Cardiac fibroblast (primary cell): ENCODE results near the gene CPM.
"Not testable (repeated sequence)": the region's sequence is repeated elsewhere in the genome, so short reads cannot be mapped to it uniquely, and the experiment has no call there.

Experiments
- DNase-seq, 2 donors: peaks; one replicate each; pipeline versions ENCODE4 v3.0.0 to v3.0.0-alpha.2; 2010; ENCODE audit warnings: low read depth in 2 of 2
- H3K4me3 ChIP-seq, 2 donors: replicated peaks in 1 of 2; 1 replicate in 1 of 2; 2 replicates in 1 of 2; pipeline ENCODE4 v1.5.1; 2011; ENCODE audit warnings: low read depth in 2 of 2, low read length in 2 of 2, mild to moderate bottlenecking in 2 of 2, moderate library complexity in 1 of 2
- CTCF ChIP-seq: IDR thresholded peaks from one replicate; pipeline ENCODE4 v1.5.1; 2011; ENCODE audit warnings: low read depth, mild to moderate bottlenecking, low read length, inconsistent platforms

CPM gene

GRCh38 chr12:68804657-68805591 lies 128.0 kb downstream of the CPM start:
- no peak for TF ChIP-seq CTCF
- H3K4me3 ChIP-seq, result no peak overlapping the region
- DNase-seq, result no peak

DNA sequence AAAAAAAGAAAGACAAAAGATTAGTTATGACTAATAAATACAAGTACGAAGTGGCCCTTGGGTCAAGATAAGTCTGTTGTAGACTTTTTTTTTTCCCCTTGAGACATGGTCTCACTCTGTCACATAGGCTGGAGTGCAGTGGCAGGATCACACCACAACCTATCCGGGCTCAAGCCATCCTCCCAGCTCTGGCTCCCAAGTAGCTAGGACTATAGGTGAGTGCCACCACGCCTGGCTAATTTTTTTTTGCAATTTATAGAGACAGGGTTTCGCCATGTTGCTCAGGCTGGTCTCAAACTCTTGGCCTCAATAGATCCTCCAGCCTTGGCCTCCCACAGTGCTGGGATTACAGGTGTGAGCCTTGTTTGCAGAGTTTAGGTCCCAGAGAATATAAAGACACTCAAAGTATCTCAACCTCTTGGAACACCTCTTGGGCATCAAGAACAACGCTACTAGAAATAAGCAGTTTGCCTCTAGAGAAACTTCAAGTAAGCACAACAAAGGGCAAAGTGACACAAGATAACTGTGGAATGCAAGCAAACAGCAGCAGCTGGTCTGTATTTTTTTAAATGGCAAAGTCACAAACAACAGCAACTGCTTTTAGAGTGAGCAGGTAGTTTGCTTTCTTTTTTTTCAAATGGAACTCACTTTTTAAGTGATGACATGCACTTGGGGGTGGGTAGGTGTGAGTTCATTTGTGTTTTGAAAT lies 128.9 kb downstream of the CPM start:
- H3K4me3 ChIP-seq, result no peak overlapping the region
- TF ChIP-seq CTCF, result no peak
- DNase-seq, result no peak

- DNase-seq, H3K4me3 ChIP-seq: not testable (repeated sequence)
Observed at GRCh38 chr12:68802911-68803651, 129.9 kb downstream of the CPM start.

DNA sequence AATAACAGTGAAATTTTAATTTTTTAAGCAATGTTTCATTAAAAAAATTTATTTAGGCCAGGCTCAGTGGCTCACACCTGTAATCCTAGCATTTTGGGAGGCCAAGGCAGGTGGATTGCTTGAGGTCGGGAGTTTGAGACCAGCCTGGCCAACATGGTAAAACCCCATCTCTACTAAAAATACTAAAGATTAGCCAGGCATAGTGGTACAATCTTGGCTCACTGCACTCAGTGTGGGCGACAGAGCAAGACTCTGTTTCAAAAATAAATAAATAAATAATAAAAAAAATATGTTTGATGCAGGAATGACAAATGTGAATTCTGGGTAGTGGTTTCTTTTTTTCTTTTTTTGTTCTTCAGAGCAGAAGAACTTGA lies 130.6 kb downstream of the CPM start:
- not testable (repeated sequence) for H3K4me3 ChIP-seq, DNase-seq
